ENCODE data around the gene PDE1C. TPM values are rescaled to one million over a fixed set of nuclear protein-coding genes. Genes with fewer than 3 reads are reported as not detected.

The PDE1C gene
- total RNA-seq, 2 experiments from 2014 or later: not detected

- no peaks in the 10 kb centered on the region for H3K36me3 Mint-ChIP-seq
- intact Hi-C loops (cut with micrococcal nuclease): loop anchor here (1.0 to 10.0 kb wide), 2 partner anchors 293 to 361 kb away; no protein-coding TSS in a partner anchor
- no peaks in the 10 kb centered on the region for H3K4me1 Mint-ChIP-seq (ENCODE audit: low read depth)
- no peak overlapping the region for H3K4me3 Mint-ChIP-seq
- CTCF ChIA-PET: interaction anchor here (1.0 to 1.2 kb wide), 3 partner anchors 600 to 602 kb away, joined by 3 to 8 read pairs (median 3); no protein-coding TSS in a partner anchor
- no peaks in the 10 kb centered on the region for H3K9me3 Mint-ChIP-seq
- peak; percentile 31 for DNase-seq
- no peak overlapping the region for H3K27ac Mint-ChIP-seq
- POLR2A ChIA-PET: no interaction called here
- no peaks in the 10 kb centered on the region for H3K27me3 Mint-ChIP-seq
Measured at GRCh38 chr7:31735991-31736982, 333.9 kb downstream of the PDE1C start.

GRCh38 chr7:31734456-31734855 lies 335.8 kb downstream of the PDE1C start:
- no peaks in the 10 kb centered on the region for H3K36me3 Mint-ChIP-seq
- no peak for DNase-seq
- no peak overlapping the region for H3K27ac Mint-ChIP-seq
- H3K4me3 Mint-ChIP-seq: no peak overlapping the region
- H3K9me3 Mint-ChIP-seq: no peaks in the 10 kb centered on the region
- intact Hi-C loops (cut with micrococcal nuclease): loop anchor here (10.0 kb wide), 1 partner anchor 360 kb away; no protein-coding TSS in a partner anchor
- CTCF ChIA-PET: no interaction called here
- H3K27me3 Mint-ChIP-seq: no peaks in the 10 kb centered on the region
- no peaks in the 10 kb centered on the region for H3K4me1 Mint-ChIP-seq (ENCODE audit: low read depth)
- POLR2A ChIA-PET: no interaction called here

GRCh38 chr7:31729195-31729804 lies 340.9 kb downstream of the PDE1C start:
- Mint-ChIP-seq H3K4me1 (ENCODE audit: low read depth) (no peaks in the 10 kb centered on the region), H3K9me3 (no peaks in the 10 kb centered on the region), H3K27me3 (no peaks in the 10 kb centered on the region), H3K36me3 (no peaks in the 10 kb centered on the region), H3K4me3 (no peak overlapping the region), H3K27ac (no peak overlapping the region)
- no peak for DNase-seq
- ChIA-PET POLR2A (no interaction called here), CTCF (no interaction called here)
- intact Hi-C loops (cut with micrococcal nuclease): no loop called here

GRCh38 chr7:31724696-31725095 lies 345.5 kb downstream of the PDE1C start:
- H3K9me3 Mint-ChIP-seq: no peaks in the 10 kb centered on the region
- POLR2A ChIA-PET: no interaction called here
- intact Hi-C loops (cut with micrococcal nuclease): no loop called here
- no peak overlapping the region for H3K27ac Mint-ChIP-seq
- no peaks in the 10 kb centered on the region for H3K27me3 Mint-ChIP-seq
- DNase-seq: no peak
- H3K4me3 Mint-ChIP-seq: no peak overlapping the region
- no peaks in the 10 kb centered on the region for H3K36me3 Mint-ChIP-seq
- CTCF ChIA-PET: no interaction called here
- no peaks in the 10 kb centered on the region for H3K4me1 Mint-ChIP-seq (ENCODE audit: low read depth)

- H3K4me1 Mint-ChIP-seq (ENCODE audit: low read depth): no peaks in the 10 kb centered on the region
- peaks cover 3% of the 10 kb centered on the region for H3K9me3 Mint-ChIP-seq
- H3K27me3 Mint-ChIP-seq: no peaks in the 10 kb centered on the region
- no peak overlapping the region for H3K4me3 Mint-ChIP-seq
- no peaks in the 10 kb centered on the region for H3K36me3 Mint-ChIP-seq
- CTCF ChIA-PET: no interaction called here
- POLR2A ChIA-PET: no interaction called here
- no peak for DNase-seq
- intact Hi-C loops (cut with micrococcal nuclease): no loop called here
- no peak overlapping the region for H3K27ac Mint-ChIP-seq
Measured at GRCh38 chr7:31720366-31720765, 349.8 kb downstream of the PDE1C start.

- no peak for DNase-seq
- ChIA-PET CTCF (no interaction called here), POLR2A (no interaction called here)
- Mint-ChIP-seq H3K9me3 (peaks cover 14% of the 10 kb centered on the region), H3K36me3 (no peaks in the 10 kb centered on the region), H3K27me3 (no peaks in the 10 kb centered on the region), H3K4me1 (ENCODE audit: low read depth) (no peaks in the 10 kb centered on the region), H3K27ac (no peak overlapping the region), H3K4me3 (no peak overlapping the region)
- intact Hi-C loops (cut with micrococcal nuclease): no loop called here
Measured at GRCh38 chr7:31716355-31716754, 353.9 kb downstream of the PDE1C start.

GRCh38 chr7:31710171-31710570 lies 360.0 kb downstream of the PDE1C start:
- Mint-ChIP-seq H3K9me3 (peaks cover 11% of the 10 kb centered on the region), H3K4me1 (ENCODE audit: low read depth) (no peaks in the 10 kb centered on the region), H3K27ac (no peak overlapping the region), H3K36me3 (no peaks in the 10 kb centered on the region), H3K27me3 (no peaks in the 10 kb centered on the region), H3K4me3 (no peak overlapping the region)
- CTCF ChIA-PET: no interaction called here
- intact Hi-C loops (cut with micrococcal nuclease): no loop called here
- POLR2A ChIA-PET: no interaction called here
- DNase-seq: no peak

- Mint-ChIP-seq H3K4me3 (no peak overlapping the region), H3K36me3 (no peaks in the 10 kb centered on the region), H3K27me3 (no peaks in the 10 kb centered on the region), H3K27ac (no peak overlapping the region), H3K4me1 (ENCODE audit: low read depth) (no peaks in the 10 kb centered on the region), H3K9me3 (no peaks in the 10 kb centered on the region)
- ChIA-PET CTCF (no interaction called here), POLR2A (no interaction called here)
- DNase-seq: no peak
- intact Hi-C loops (cut with micrococcal nuclease): no loop called here
Measured at GRCh38 chr7:31707089-31707488, 363.1 kb downstream of the PDE1C start.

GRCh38 chr7:31705377-31705776 lies 364.8 kb downstream of the PDE1C start:
- Mint-ChIP-seq H3K4me1 (ENCODE audit: low read depth) (no peaks in the 10 kb centered on the region), H3K9me3 (no peaks in the 10 kb centered on the region), H3K27ac (no peak overlapping the region), H3K27me3 (no peaks in the 10 kb centered on the region), H3K36me3 (no peaks in the 10 kb centered on the region), H3K4me3 (no peak overlapping the region)
- no peak for DNase-seq
- ChIA-PET CTCF (no interaction called here), POLR2A (no interaction called here)
- intact Hi-C loops (cut with micrococcal nuclease): no loop called here

GRCh38 chr7:31702354-31702753 lies 367.9 kb downstream of the PDE1C start:
- no peaks in the 10 kb centered on the region for H3K27me3 Mint-ChIP-seq
- H3K4me3 Mint-ChIP-seq: no peak overlapping the region

More at GRCh38 chr7:31702354-31702753, 367.9 kb downstream of the PDE1C start:
- no peaks in the 10 kb centered on the region for H3K36me3 Mint-ChIP-seq
- DNase-seq: no peak
- CTCF ChIA-PET: no interaction called here
- H3K9me3 Mint-ChIP-seq: peaks cover 3% of the 10 kb centered on the region
- intact Hi-C loops (cut with micrococcal nuclease): no loop called here
- POLR2A ChIA-PET: no interaction called here
- no peaks in the 10 kb centered on the region for H3K4me1 Mint-ChIP-seq (ENCODE audit: low read depth)
- no peak overlapping the region for H3K27ac Mint-ChIP-seq
